Measurements from ENCODE around the gene STAM.

The STAM gene

GRCh38 chr10:17731331-17732020 lies 87.5 kb downstream of the STAM start:
- H3K36me3 ChIP-seq (ENCODE audit: control insufficient read depth, insufficient read depth, low read length, severe bottlenecking), result no peaks in the 10 kb centered on the region
- DNase-seq (ENCODE audit: low read depth), result no peak
- H3K4me1 ChIP-seq (ENCODE audit: control insufficient read depth, insufficient read depth, low read length), result no peaks in the 10 kb centered on the region
- no peak overlapping the region for H3K9ac ChIP-seq (ENCODE audit: low read length)
- no peaks in the 10 kb centered on the region for H3K27me3 ChIP-seq (replicated peaks; ENCODE audit: control insufficient read depth, insufficient read depth, low read length)
- no peak overlapping the region for H3K4me3 ChIP-seq (ENCODE audit: low read length)
- no peaks in the 10 kb centered on the region for H3K9me3 ChIP-seq (ENCODE audit: control insufficient read depth, low read length)

GRCh38 chr10:17733620-17734019 lies 89.7 kb downstream of the STAM start:
- H3K36me3 ChIP-seq (ENCODE audit: control insufficient read depth, insufficient read depth, low read length, severe bottlenecking), result no peaks in the 10 kb centered on the region

GRCh38 chr10:17734432-17735080 lies 90.6 kb downstream of the STAM start:
- H3K27me3 ChIP-seq (replicated peaks; ENCODE audit: control insufficient read depth, insufficient read depth, low read length), result no peaks in the 10 kb centered on the region
- H3K4me3 ChIP-seq (ENCODE audit: low read length), result no peak overlapping the region
- no peaks in the 10 kb centered on the region for H3K36me3 ChIP-seq (ENCODE audit: control insufficient read depth, insufficient read depth, low read length, severe bottlenecking)
- DNase-seq (ENCODE audit: low read depth), result no peak
- peaks cover 8% of the 10 kb centered on the region for H3K4me1 ChIP-seq (ENCODE audit: control insufficient read depth, insufficient read depth, low read length)
- no peak overlapping the region for H3K9ac ChIP-seq (ENCODE audit: low read length)
- H3K9me3 ChIP-seq (ENCODE audit: control insufficient read depth, low read length), result no peaks in the 10 kb centered on the region

More at GRCh38 chr10:17733620-17734019, 89.7 kb downstream of the STAM start:
- Histone ChIP-seq H3K27me3 (replicated peaks; ENCODE audit: control insufficient read depth, insufficient read depth, low read length) (no peaks in the 10 kb centered on the region), H3K4me3 (ENCODE audit: low read length) (no peak overlapping the region), H3K4me1 (ENCODE audit: control insufficient read depth, insufficient read depth, low read length) (peaks cover 8% of the 10 kb centered on the region), H3K9me3 (ENCODE audit: control insufficient read depth, low read length) (no peaks in the 10 kb centered on the region), H3K9ac (ENCODE audit: low read length) (no peak overlapping the region)
- no peak for DNase-seq (ENCODE audit: low read depth)

DNA sequence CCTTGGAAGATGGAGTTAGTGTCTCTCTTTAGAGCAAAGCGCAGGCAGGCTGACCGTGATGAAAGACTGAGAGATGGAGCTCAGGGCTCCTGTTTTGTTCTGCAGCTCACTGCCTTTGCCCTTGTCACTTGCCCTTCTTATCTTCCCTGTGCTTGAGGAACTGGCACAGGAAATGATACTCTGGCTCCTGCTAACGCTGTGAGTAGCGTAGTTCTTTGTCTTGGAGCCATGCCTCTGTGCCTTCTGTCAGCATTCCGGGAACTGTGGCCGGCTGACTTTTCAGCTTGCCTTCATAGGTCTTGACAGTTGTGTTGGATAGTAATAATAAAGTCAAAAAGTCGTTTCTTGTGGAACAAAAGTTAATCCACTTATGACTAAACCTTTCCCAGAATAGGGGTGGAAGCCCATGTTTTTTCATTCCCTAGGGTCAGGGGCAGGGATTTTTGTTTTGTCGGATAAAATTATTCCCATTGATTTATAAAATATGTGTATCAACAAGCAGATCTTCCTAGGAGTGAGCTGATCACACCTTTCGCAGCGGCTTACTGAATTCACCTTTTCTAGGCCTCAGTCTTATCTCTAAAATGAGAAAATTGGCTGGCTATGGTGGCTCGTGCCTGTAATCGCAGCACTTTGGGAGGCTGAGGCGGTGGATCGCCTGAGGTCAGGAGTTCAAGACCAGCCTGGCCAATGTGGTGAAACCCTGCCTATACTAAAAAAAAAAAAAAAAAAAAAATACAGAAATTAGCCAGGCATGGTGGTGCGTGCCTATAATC lies 91.4 kb downstream of the STAM start:
- H3K27me3 ChIP-seq (replicated peaks; ENCODE audit: control insufficient read depth, insufficient read depth, low read length), result no peaks in the 10 kb centered on the region
- no peaks in the 10 kb centered on the region for H3K36me3 ChIP-seq (ENCODE audit: control insufficient read depth, insufficient read depth, low read length, severe bottlenecking)
- no peaks in the 10 kb centered on the region for H3K9me3 ChIP-seq (ENCODE audit: control insufficient read depth, low read length)
- H3K4me3 ChIP-seq (ENCODE audit: low read length), result no peak overlapping the region
- no peak for DNase-seq (ENCODE audit: low read depth)
- H3K4me1 ChIP-seq (ENCODE audit: control insufficient read depth, insufficient read depth, low read length), result peaks cover 8% of the 10 kb centered on the region
- H3K9ac ChIP-seq (ENCODE audit: low read length), result no peak overlapping the region

DNA sequence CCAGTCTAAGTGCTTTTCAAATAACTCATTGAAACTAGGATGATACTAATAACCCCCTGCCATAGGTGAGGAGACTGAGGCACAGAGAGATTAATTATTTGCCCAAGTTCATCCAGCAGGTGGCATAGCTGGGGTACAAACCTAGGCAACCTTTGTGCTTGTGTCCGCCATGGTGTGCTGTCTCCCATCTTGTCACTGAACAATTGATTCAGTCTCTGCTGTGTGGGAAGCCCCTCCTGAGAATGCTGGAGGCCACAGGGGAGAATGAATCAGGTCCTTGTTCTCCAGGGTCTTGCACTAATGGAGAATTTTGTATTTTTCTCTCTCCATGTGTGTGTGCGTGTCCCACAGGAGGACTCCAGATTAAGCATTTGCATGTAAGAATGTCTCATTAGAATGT lies 92.3 kb downstream of the STAM start:
- Histone ChIP-seq H3K27me3 (replicated peaks; ENCODE audit: control insufficient read depth, insufficient read depth, low read length) (no peaks in the 10 kb centered on the region), H3K4me3 (ENCODE audit: low read length) (no peak overlapping the region), H3K9me3 (ENCODE audit: control insufficient read depth, low read length) (no peaks in the 10 kb centered on the region), H3K36me3 (ENCODE audit: control insufficient read depth, insufficient read depth, low read length, severe bottlenecking) (no peaks in the 10 kb centered on the region), H3K9ac (ENCODE audit: low read length) (no peak overlapping the region), H3K4me1 (ENCODE audit: control insufficient read depth, insufficient read depth, low read length) (peaks cover 8% of the 10 kb centered on the region)
- DNase-seq (ENCODE audit: low read depth), result no peak

- no peaks in the 10 kb centered on the region for H3K36me3 ChIP-seq (ENCODE audit: control insufficient read depth, insufficient read depth, low read length, severe bottlenecking)
- no peak overlapping the region for H3K9ac ChIP-seq (ENCODE audit: low read length)
- H3K9me3 ChIP-seq (ENCODE audit: control insufficient read depth, low read length), result no peaks in the 10 kb centered on the region
- H3K4me3 ChIP-seq (ENCODE audit: low read length), result no peak overlapping the region
- peak; percentile 76 for DNase-seq (ENCODE audit: low read depth)
- peaks cover 8% of the 10 kb centered on the region for H3K4me1 ChIP-seq (ENCODE audit: control insufficient read depth, insufficient read depth, low read length)
- no peaks in the 10 kb centered on the region for H3K27me3 ChIP-seq (replicated peaks; ENCODE audit: control insufficient read depth, insufficient read depth, low read length)
Observed at GRCh38 chr10:17737027-17737965, 93.3 kb downstream of the STAM start.

DNA sequence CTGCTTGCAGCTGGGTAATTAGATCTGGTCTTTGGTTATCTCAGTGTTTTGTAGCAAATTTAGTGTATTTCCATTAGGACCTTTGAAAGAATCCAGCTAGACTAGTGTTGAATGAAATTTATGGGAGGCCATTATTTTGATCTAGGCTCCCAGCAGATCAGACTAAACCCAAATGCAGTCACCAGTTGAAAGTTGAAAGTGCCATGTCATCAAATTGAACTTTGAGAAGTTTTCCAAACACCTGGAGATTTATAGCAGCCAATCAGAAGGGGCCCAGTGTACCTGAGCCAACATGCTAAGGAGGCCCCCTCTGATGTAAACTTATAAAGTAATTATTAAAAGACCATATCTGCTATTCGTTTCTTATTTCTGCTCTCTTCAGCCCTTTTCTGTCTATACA lies 96.7 kb downstream of the STAM start:
- DNase-seq (ENCODE audit: low read depth), result no peak
- H3K9me3 ChIP-seq (ENCODE audit: control insufficient read depth, low read length), result no peaks in the 10 kb centered on the region
- no peak overlapping the region for H3K4me3 ChIP-seq (ENCODE audit: low read length)
- no peak overlapping the region for H3K9ac ChIP-seq (ENCODE audit: low read length)
- H3K27me3 ChIP-seq (replicated peaks; ENCODE audit: control insufficient read depth, insufficient read depth, low read length), result no peaks in the 10 kb centered on the region
- H3K36me3 ChIP-seq (ENCODE audit: control insufficient read depth, insufficient read depth, low read length, severe bottlenecking), result no peaks in the 10 kb centered on the region
- H3K4me1 ChIP-seq (ENCODE audit: control insufficient read depth, insufficient read depth, low read length), result peaks cover 11% of the 10 kb centered on the region

GRCh38 chr10:17742918-17743317 lies 99.0 kb downstream of the STAM start:
- peak; percentile 83 for DNase-seq (ENCODE audit: low read depth)
- Histone ChIP-seq H3K27me3 (replicated peaks; ENCODE audit: control insufficient read depth, insufficient read depth, low read length) (no peaks in the 10 kb centered on the region), H3K4me3 (ENCODE audit: low read length) (no peak overlapping the region), H3K36me3 (ENCODE audit: control insufficient read depth, insufficient read depth, low read length, severe bottlenecking) (no peaks in the 10 kb centered on the region), H3K4me1 (ENCODE audit: control insufficient read depth, insufficient read depth, low read length) (peaks cover 7% of the 10 kb centered on the region), H3K9me3 (ENCODE audit: control insufficient read depth, low read length) (no peaks in the 10 kb centered on the region), H3K9ac (ENCODE audit: low read length) (no peak overlapping the region)

DNA sequence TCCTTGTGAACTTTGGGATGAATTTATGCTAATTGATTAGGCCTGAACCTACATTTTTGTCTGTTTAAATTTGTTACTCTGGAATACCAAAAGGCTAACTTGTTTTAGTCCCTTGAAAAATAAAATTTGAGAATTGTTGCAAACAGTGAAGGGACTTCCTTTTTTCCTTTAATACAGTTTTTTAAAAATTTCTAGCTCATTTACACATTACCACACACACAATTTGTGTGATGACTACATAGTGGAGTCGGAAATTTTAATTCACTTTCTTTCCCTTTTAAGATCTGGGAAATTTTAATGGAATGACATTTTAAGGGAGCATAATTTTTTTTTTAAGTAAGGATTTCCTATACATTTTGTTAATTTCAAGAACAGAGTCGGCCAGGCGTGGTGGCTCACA lies 99.5 kb downstream of the STAM start:
- Histone ChIP-seq H3K9ac (ENCODE audit: low read length) (no peak overlapping the region), H3K4me3 (ENCODE audit: low read length) (no peak overlapping the region), H3K36me3 (ENCODE audit: control insufficient read depth, insufficient read depth, low read length, severe bottlenecking) (no peaks in the 10 kb centered on the region), H3K27me3 (replicated peaks; ENCODE audit: control insufficient read depth, insufficient read depth, low read length) (no peaks in the 10 kb centered on the region), H3K9me3 (ENCODE audit: control insufficient read depth, low read length) (no peaks in the 10 kb centered on the region), H3K4me1 (ENCODE audit: control insufficient read depth, insufficient read depth, low read length) (peaks cover 11% of the 10 kb centered on the region)
- no peak for DNase-seq (ENCODE audit: low read depth)

GRCh38 chr10:17744341-17744861 lies 100.5 kb downstream of the STAM start:
- Histone ChIP-seq H3K36me3 (ENCODE audit: control insufficient read depth, insufficient read depth, low read length, severe bottlenecking) (no peaks in the 10 kb centered on the region), H3K4me3 (ENCODE audit: low read length) (no peak overlapping the region), H3K4me1 (ENCODE audit: control insufficient read depth, insufficient read depth, low read length) (peaks cover 11% of the 10 kb centered on the region), H3K9me3 (ENCODE audit: control insufficient read depth, low read length) (no peaks in the 10 kb centered on the region), H3K9ac (ENCODE audit: low read length) (no peak overlapping the region), H3K27me3 (replicated peaks; ENCODE audit: control insufficient read depth, insufficient read depth, low read length) (no peaks in the 10 kb centered on the region)
- no peak for DNase-seq (ENCODE audit: low read depth)
